Colonic mucosa (tissue), 4 donors: ENCODE data around the gene EPN2. TPM values are rescaled to one million over a fixed set of nuclear protein-coding genes. Genes with fewer than 3 reads are reported as not detected.

Experiments
- DNase-seq: peaks from one replicate; pipeline ENCODE4 v3.0.0-alpha.2; 2020
- H3K27ac ChIP-seq: fragments of 200-600 bp; one replicate; pipeline ENCODE4 v1.8.0; 2021
- H3K27me3 ChIP-seq: fragments of 200-600 bp; one replicate; pipeline ENCODE4 v1.8.0; 2021
- H3K36me3 ChIP-seq: fragments of 200-600 bp; one replicate; pipeline ENCODE4 v1.8.0; 2021
- H3K4me1 ChIP-seq: fragments of 200-600 bp; one replicate; pipeline ENCODE4 v1.8.0; 2021; ENCODE audit warnings: mild to moderate bottlenecking
- H3K4me3 ChIP-seq: fragments of 200-600 bp; one replicate; pipeline ENCODE4 v1.8.0; 2021
- H3K9ac ChIP-seq, 2 donors: one replicate each; pipeline ENCODE4 v1.7.0; 2013; ENCODE audit warnings: control low read depth in 2 of 2, low read depth in 2 of 2, low read length in 2 of 2
- H3K9me3 ChIP-seq: fragments of 200-600 bp; one replicate; pipeline ENCODE4 v1.8.0; 2021
- CTCF ChIP-seq: fragments of 200-600 bp; IDR thresholded peaks from one replicate; pipeline ENCODE4 v1.8.0; 2022; ENCODE audit warnings: antibody characterized with exemption, mild to moderate bottlenecking
- intact Hi-C: fragments of 100-400 bp; cut with DNase I; formaldehyde crosslinking; loops from one replicate; pipeline ENCODE4 v1.14.1; 2022
- total RNA-seq, 2 donors: library from RNA; stranded (reverse); fragmentation: NEBNext Ultra II Directional in 1 of 2; extraction: Animal tissue kit (Norgen Biotek cat#: 25700) in 1 of 2; gene quantifications; one replicate each; pipeline ENCODE4 v1.2.1, GENCODE V29; 2021
- donor health status: healthy.
- donor health status: DM: no; HTN: no; CAD: no.
- donor health status: DM: no; HTN: no; CAD: no.

Gene EPN2
- total RNA-seq, 2 donors from 2014 or later: 34.7 to 36.3 TPM

GRCh38 chr17:19288453-19288852 lies 51.3 kb downstream of the EPN2 start:
- peaks cover 3% of the 10 kb centered on the region for H3K4me1 ChIP-seq
- no peak for DNase-seq
- no peaks in the 10 kb centered on the region for H3K9me3 ChIP-seq
- no peak overlapping the region for H3K4me3 ChIP-seq
- intact Hi-C loops: no loop called here
- no peak for TF ChIP-seq CTCF
- no peak overlapping the region for H3K9ac ChIP-seq
- no peaks in the 10 kb centered on the region for H3K27me3 ChIP-seq
- H3K36me3 ChIP-seq: no peaks in the 10 kb centered on the region
- H3K27ac ChIP-seq: no peak overlapping the region

GRCh38 chr17:19290066-19290705 lies 53.0 kb downstream of the EPN2 start:
- DNase-seq: no peak
- Histone ChIP-seq H3K9ac (no peak overlapping the region), H3K27ac (no peak overlapping the region), H3K4me1 (no peaks in the 10 kb centered on the region), H3K36me3 (no peaks in the 10 kb centered on the region), H3K9me3 (no peaks in the 10 kb centered on the region), H3K4me3 (no peak overlapping the region), H3K27me3 (no peaks in the 10 kb centered on the region)
- intact Hi-C loops: no loop called here
- no peak for TF ChIP-seq CTCF

- no peak overlapping the region for H3K27ac ChIP-seq
- intact Hi-C loops: no loop called here
- no peak overlapping the region for H3K4me3 ChIP-seq
- no peaks in the 10 kb centered on the region for H3K9me3 ChIP-seq
- H3K9ac ChIP-seq: no peak overlapping the region
- no peaks in the 10 kb centered on the region for H3K36me3 ChIP-seq
- no peak for DNase-seq
- TF ChIP-seq CTCF: no peak
- H3K4me1 ChIP-seq: no peaks in the 10 kb centered on the region
- no peaks in the 10 kb centered on the region for H3K27me3 ChIP-seq
Measured at GRCh38 chr17:19291646-19292376, 54.6 kb downstream of the EPN2 start.

- H3K4me1 ChIP-seq: no peaks in the 10 kb centered on the region
- no peak overlapping the region for H3K9ac ChIP-seq
Measured at GRCh38 chr17:19292377-19292711, 55.2 kb downstream of the EPN2 start.

GRCh38 chr17:19294443-19294842 lies 57.3 kb downstream of the EPN2 start:
- Histone ChIP-seq H3K36me3 (no peaks in the 10 kb centered on the region), H3K4me1 (no peaks in the 10 kb centered on the region), H3K27ac (no peak overlapping the region), H3K9me3 (no peaks in the 10 kb centered on the region), H3K9ac (no peak overlapping the region), H3K4me3 (no peak overlapping the region), H3K27me3 (no peaks in the 10 kb centered on the region)
- no peak for DNase-seq
- intact Hi-C loops: no loop called here
- TF ChIP-seq CTCF: no peak

More at GRCh38 chr17:19292377-19292711, 55.2 kb downstream of the EPN2 start:
- no peaks in the 10 kb centered on the region for H3K27me3 ChIP-seq
- H3K27ac ChIP-seq: no peak overlapping the region
- no peak for DNase-seq
- H3K4me3 ChIP-seq: no peak overlapping the region
- intact Hi-C loops: no loop called here
- no peaks in the 10 kb centered on the region for H3K9me3 ChIP-seq
- H3K36me3 ChIP-seq: no peaks in the 10 kb centered on the region
- no peak for TF ChIP-seq CTCF
